ENCODE results near the gene C10orf120.

C10orf120 gene

GRCh38 chr10:122699796-122700455 lies at the start of gene C10orf120:
TSS of gene C10orf120 (minus strand) at chr10:122699846. CDS start at chr10:122699790, 56 bp downstream.
- no peak for ATAC-seq

- no peak for ATAC-seq
Measured at GRCh38 chr10:122748496-122748895, 48.9 kb upstream of the C10orf120 start.

DNA sequence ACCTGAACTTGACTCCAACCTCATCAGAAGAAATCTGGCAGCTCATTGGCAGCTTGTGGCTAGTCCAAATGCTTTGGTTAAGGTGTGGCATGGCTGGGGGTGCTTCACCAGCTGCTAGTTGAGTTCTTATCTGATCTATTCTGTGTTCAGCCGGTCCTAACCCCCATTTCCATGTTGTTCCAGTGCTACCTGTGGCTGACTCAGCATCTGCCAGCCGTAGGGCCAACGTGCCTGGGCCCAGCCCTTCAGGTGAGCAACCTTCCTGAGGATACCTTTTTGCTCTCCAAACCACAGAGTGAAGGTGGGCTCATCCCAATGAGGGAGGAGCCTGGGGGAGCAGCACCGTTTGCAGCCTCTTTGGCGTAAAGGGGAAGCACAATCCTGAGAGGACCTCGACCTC lies 46.8 kb upstream of the C10orf120 start:
- ATAC-seq: no peak

DNA sequence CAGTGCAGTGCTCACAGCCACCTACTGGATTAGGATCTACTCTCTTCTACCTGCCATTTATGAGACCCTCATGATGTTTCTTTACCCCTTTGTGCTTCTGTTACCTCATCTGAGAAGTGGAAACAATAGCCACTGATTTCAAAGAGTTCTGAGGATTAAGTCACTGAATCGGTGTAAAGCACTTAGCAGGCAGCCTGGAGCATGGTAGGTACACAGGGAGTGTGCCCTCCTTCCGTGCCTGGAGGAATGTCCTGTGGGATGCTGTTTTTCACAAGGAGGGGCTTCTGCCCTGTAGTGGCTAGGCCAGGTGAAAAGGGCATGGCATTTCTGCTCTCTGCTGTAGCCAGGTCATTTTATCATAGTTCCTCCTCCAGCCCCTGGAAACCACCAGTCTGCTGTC lies 44.6 kb upstream of the C10orf120 start:
- no peak for ATAC-seq

DNA sequence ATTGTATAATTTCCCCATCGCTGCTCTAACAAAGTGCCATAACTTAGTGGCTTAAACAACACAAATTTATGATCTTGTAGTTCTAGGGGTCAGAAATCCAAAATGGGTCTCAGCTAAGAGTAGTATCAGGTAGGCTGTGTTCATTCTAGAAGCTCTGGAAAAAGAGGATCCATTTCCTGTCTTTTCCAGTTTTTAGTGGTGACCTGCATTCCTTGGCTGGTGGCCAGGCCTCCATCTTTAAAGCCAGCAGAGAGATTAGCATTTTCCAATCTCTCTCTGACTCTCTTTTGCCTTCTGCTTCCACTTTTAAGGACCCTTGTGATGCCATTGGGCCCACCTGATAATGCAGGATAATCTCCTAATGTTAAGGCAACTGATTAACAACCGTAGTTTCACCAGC lies 41.0 kb upstream of the C10orf120 start:
- ATAC-seq: no peak

GRCh38 chr10:122738031-122738430 lies 38.4 kb upstream of the C10orf120 start:
- ATAC-seq: no peak

- ATAC-seq: no peak
Measured at GRCh38 chr10:122733931-122734665, 34.5 kb upstream of the C10orf120 start.

DNA sequence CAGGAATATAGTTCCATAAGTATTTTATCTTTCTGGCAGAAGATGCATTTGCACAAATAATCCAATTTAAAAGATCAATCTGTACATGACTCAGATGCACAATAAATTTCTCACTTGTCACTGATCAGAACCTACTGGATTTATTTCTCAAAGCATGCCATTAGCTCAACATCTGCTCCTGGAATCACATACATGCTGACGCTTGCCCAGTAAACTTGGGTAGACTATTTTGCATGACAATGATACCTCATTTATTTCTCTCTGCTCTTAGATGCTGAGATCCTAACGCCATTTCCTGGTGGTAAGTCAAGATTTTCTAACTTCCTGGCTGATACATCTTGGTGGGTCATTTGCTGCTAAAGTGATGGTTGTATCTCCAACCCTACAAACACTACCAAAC lies 33.8 kb upstream of the C10orf120 start:
- ATAC-seq: no peak

- ATAC-seq: no peak
Measured at GRCh38 chr10:122730238-122730637, 30.6 kb upstream of the C10orf120 start.

GRCh38 chr10:122729126-122729525 lies 29.5 kb upstream of the C10orf120 start:
- ATAC-seq: no peak

GRCh38 chr10:122727426-122727825 lies 27.8 kb upstream of the C10orf120 start:
- ATAC-seq: no peak

DNA sequence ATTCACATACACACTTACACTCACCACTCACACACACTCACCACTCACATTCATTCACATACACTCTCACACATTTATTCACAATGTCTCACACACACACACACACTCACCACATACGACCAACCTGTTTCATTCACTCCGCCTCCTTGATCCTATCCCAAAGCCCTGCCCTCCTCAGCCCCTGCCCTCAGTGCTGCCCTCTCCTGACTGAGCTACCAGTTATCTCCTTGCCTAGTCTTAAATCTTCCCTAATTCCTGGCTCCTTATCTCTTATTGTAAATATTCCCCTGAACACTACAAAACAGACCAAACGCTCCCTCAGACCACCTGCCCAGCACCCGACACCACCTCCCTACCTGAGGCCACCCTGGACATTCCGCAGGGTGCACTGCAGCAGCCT lies 26.1 kb upstream of the C10orf120 start:
- no peak for ATAC-seq

- ATAC-seq: no peak
Measured at GRCh38 chr10:122725006-122725405, 25.4 kb upstream of the C10orf120 start.

- ATAC-seq: no peak
Measured at GRCh38 chr10:122721111-122721510, 21.5 kb upstream of the C10orf120 start.

GRCh38 chr10:122716025-122716424 lies 16.4 kb upstream of the C10orf120 start:
- ATAC-seq: no peak

- ATAC-seq: no peak
Measured at GRCh38 chr10:122715576-122715975, 15.9 kb upstream of the C10orf120 start.

GRCh38 chr10:122713091-122713885 lies 13.6 kb upstream of the C10orf120 start:
- ATAC-seq: no peak

GRCh38 chr10:122710576-122710975 lies 10.9 kb upstream of the C10orf120 start:
- no peak for ATAC-seq

- no peak for ATAC-seq
Measured at GRCh38 chr10:122709971-122710370, 10.3 kb upstream of the C10orf120 start.

DNA sequence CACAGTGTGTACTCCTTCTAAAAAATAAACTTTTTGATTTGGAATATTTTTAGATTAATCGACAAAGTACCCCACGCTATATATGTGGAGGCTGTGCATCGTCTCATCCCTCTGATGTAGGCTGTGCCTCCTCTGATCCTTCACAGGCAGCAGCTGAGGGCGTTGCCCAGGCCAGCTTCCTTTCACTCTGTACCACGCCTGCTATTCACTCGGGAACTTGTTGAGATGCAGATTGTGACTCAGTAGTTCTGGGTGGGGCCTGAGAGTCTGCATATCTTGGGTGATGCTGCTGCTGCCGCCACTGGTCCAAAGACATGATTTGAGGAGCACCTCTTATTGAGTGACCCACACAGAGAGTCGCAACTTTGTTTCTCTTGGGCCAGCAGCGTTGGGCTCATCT lies 7.9 kb upstream of the C10orf120 start:
- ATAC-seq: no peak

- no peak for ATAC-seq
Measured at GRCh38 chr10:122706947-122707346, 7.3 kb upstream of the C10orf120 start.

DNA sequence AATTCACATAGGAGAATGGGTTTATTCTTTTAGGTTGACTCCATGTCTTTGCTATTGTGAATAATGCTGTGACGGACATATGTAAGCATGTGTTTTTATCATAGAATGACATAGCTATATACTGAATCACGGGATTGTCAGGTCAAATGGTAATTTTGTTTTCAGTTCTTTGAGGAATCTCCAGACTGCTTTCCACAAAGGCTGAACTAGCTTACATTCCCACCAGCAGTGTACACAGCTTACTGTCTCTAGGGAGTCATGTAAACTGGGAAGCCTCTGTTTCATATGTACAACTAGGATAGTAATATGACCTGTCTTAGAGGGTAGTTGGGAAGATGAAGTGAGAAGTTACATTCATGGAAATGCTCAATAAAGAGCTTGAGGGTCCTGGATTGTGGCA lies 6.8 kb upstream of the C10orf120 start:
- ATAC-seq: no peak
